T follicular helper cell (primary cell): ENCODE measurements around the gene KCNH4.
"Not testable (repeated sequence)": the region's sequence is repeated elsewhere in the genome, so short reads cannot be mapped to it uniquely, and the experiment has no call there.

Experiments used
- DNase-seq: peaks from one replicate; pipeline ENCODE4 v3.0.0-alpha.2; 2020; ENCODE audit warnings: low read depth
- total RNA-seq, 2 experiments: gene quantifications; one replicate each; lab custom pipeline; 2026; lab: John Stamatoyannopoulos, UW

KCNH4 gene
- total RNA-seq: 0.48 to 3.3 reads per million in 2 experiments

DNA sequence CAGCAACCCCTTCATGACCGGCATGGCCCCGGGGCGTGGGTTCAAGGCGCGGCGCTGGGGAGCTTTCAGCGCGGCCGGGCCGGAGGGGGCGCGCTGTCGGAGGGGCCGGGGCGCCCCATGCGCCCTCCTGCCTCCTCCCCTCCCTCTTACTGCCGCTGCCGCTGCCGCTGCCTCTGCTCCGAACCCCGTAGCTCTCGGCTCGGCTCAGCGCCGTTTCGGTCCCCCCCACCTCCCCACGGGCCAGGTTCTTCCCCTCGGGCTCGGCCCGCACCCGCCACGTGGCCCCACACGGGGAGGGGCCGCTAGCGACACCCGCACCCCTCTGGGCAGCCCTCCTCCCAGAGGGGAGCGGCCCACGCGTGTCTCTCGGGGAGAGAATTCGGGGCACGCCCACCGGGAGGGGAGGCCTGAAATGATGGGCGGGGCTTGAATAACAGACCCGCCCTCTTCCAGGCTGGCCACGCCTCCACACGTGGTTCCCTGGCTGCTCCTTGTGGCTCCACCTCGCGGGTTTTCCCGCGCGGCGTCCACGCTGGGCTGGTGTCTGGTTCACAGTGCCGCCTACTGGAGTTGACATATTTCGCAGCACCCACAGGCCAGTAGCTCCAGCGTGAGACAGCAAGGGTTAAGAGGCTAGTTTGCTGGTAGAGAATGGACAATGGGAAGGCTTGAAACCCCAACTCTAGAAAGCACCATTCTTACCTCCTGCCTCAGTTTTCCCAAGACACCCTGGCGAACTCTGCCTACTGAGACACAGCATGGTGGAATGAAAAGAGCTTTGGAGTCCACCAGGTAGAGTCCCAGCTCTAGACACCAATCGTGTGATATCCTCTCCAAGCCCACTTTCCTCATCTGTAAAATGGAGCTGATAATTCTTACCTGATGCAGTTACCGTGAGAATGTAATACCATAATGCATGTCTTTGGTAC lies at the start of gene KCNH4:
Gene KCNH4, minus strand, starts transcription at position 221 of the 929 bp plus-strand sequence. Its CDS starts 197 bp downstream, at position 24.
- DNase-seq: peak; percentile 79

DNA sequence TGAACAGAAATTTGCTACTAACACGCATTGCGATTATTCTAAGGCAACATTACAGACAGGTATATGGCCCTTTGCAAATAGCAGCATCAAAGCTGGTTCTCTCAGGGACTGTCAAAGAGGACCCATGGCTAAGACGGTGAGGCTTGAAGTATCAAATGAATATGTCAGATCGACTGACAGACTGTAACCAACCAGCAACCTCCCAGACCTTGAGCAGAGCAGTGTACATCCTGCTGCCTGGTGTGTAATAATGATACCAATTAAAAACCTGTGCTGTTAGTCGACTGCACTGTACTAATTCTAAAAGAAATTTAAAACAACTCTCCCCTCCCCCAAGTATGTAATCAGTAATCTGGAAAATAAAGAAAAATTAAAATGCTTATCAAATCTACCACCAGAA lies 49.3 kb upstream of the KCNH4 start:
- no peak for DNase-seq

DNA sequence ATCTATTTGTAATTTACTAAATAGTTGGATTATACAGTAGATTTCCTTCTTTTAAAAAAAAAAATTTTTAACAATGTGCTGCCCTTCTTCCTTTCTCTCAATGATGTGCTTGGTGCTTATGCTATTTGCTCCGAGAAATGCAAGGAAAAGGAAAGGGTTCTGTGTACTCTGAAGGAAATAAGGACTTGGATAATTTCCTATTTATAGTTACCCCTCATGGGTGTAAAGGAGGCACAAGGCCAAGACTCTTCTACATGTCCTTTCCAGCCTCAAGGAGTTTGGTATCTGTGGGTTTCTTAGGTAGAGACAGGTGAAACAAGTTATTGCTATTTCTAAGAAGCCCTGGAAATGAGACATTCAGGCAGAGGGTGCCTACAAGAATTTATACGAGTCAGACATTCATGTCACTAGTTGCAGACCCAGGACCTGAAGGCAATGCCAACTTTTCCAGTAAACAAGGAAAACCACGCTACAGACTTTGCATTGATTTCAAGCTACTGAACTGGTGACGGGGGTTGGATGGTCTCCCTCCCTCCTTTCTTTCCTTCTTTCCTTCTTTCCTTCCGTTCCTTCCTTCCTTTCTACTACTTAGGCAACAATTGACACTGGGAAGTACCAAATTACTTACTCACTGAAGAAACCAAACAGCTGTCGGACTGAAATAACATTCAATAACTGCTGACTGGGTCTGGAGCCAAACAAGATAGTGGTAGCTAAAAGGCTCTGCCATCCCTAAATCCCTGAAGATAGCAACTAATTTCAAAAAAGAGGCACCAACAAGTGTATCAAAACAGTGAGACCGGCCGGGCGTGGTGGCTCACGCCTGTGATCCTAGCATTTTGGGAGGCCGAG lies 47.1 kb upstream of the KCNH4 start:
- no peak for DNase-seq

DNA sequence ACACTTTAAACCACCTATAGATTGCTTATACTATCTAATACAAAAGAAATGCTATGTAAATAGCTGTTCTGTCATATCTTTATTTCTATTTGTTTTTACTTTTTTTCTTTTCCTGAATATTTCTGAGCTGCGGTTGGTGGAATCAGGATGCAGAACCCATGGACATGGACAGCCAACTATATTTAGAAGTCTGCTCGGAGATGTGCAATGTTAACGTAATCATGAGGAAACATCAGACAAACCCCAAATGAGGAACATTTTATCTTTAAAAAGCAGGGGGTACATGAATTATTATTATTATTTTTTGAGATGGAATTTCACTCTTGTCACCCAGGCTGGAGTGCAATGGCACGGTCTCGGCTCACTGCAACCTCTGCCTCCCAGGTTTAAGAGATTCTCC lies 44.7 kb upstream of the KCNH4 start:
- no peak for DNase-seq

DNA sequence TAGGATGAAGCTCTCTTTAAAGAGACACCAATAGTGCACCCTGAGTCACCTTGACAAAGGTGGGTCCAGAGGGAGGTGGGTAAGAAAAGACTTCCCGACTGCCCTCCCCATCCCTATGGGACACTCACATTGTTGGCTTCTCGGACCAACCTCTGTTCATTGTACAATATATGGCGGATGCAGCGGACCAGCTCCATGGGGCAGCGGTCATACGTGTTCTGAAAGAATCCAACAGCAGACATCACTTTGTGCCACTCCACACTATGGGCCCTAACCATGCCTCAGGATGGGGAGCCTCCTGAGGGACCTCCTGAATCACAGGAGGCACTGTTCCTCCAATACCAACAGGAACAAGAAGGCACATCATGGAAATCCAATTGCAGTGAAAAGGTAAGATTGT lies 43.7 kb upstream of the KCNH4 start:
- DNase-seq: no peak

DNA sequence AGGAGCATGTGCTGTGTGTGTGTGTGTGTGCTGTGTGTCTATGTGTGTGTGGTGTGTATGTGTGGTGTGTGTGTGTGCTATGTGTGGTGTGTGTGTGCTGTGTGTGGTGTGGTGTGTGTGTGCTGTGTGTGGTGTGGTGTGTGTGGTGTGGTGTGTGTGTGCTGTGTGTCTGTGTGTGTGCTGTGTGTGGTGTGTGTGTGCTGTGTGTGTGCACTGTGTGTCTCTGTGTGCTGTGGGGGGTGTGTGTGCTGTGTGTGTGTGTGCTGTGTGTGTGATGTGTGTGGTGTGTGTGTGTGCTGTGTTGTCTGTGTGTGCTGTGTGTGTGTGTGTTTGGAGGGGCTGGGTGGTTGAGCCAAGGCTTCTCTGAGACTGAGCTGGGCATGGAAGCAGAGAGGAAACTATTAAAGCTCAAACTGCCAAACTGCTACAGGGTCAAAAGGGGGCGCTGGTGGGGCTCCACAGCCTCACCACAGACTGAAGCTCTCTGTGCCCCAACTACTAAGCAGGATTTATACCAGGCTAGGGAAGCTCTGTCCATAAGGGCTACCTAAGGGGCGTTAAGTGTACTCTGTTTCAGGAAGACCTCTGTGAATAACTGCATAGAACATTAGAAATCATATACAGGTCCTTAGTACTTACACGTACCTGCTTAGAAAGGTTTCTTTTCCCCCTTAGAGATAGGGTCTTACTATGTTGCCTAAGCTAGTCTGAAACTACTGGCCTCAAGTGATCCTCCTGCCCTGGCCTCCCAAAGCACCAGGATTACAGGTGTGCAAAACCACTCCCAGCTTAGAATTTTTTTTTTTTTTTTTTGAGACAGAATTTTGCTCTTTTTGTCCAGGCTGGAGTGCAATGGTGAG lies 41.2 kb upstream of the KCNH4 start:
- DNase-seq: peak; percentile 42

DNA sequence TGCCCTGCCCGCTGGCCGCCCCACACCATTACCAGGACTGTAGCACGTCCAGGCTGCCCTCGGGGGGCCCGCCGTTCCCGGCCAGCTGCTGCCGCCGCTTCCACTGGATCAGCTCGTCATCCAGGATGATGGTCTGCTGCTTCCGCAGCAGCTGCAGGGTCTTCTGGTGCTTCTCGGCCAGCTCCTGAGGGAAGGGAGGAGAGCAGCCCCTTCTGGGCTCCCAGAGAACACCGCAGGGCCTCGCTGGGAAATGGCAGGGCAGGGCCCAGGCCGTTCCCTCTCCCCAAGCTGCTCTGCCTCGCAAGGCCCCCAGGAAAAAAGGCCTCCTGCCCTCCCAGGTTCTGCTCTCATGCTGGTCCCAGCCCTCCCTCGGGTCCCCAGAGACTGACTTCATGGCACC lies 38.3 kb upstream of the KCNH4 start:
- not testable (repeated sequence) for DNase-seq

DNA sequence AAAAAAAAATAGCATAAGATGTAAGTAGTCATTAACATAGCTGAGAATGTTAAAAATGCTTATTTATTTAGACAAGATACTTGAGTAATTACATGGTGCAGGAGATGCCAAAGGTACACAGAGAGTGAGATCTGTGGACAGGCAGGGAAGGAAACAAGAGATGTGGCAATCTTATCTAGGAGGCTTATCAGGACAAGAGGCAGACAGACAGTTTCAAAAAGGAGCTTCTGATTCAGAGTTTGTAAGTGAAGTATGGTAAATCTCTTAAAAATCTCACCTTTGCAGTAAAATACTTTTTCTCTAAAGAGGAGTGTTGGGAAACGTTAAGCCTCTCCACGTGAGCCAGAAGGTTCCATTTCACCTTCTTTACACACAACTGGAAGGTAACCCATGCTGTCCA lies 33.2 kb upstream of the KCNH4 start:
- DNase-seq: no peak

DNA sequence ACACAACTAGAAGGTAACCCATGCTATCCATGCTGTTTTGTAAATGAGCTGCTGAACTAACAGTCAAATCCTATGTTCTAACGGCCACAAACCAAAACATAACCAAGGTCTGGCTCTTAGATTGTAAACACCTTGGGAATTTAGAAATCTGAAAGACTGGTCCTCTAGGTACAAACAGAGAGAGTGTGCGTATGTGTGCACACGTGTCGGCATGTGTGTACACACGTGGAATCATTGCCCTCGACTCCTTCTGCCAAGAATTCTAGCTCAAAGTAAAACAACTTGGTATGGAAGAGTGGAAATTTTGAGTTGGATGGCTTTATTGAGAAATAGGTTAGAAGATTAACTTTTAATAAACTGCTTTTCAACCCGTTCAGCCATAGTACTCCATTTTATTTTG lies 31.4 kb upstream of the KCNH4 start:
- no peak for DNase-seq

DNA sequence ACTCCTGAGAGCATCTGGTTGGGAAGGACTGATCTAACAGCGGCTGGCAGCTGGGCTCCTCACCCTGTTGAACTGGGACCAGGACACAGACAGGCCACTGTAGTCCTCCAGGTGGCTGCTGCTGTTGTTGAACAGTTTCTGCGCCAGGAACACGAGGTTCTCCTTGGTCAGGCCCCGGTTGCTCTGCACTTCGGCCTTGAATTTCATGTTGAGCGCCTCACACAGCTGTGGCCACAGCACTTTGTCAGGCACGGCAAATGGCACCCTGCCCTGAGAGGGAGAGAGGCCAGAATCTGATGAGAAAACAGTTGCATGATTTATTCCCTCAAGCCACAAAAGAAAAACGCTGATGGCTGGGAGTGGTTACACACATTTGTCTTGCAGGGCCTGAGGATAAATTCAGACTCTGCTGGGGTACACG lies 31.0 kb upstream of the KCNH4 start:
- not testable (repeated sequence) for DNase-seq

DNA sequence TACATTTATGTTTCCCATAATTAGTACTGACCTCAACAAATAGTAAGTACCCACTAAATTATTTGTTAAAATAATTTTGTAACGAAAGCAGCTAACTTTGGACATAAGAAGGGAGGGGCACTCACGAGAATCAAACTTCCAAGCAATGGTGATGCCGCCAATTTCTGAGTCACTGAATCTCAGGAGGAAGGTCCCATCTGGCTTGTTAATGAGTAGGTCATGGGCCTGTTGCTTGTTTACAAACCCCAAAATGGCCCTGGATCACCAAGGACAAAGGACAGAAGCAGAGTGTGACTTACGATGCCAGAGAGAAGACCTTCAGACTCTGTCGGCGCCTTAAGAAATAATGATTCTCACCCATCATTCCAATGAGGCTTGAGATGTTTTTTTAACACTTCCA lies 29.1 kb upstream of the KCNH4 start:
- no peak for DNase-seq

DNA sequence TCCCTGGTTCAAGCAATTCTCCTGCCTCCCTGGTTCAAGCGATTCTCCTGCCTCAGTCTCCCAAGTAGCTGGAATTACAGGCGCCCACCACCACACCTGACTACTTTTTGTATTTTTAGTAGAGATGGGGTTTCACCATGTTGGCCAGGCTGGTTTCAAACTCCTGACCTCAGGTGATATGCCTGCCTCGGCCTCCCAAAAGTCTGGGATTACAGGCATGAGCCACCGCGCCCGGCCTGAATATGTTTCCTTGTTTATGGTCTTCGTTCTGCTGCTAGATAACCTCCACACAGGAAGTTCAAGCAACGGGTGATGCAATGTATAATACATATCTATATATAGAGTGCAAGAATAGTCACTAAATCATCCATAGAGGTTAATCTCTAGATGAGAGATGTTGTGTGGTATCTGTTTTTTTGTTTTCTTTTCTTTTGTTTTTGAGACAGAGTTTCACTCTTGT lies 25.2 kb upstream of the KCNH4 start:
- DNase-seq: not testable (repeated sequence)

DNA sequence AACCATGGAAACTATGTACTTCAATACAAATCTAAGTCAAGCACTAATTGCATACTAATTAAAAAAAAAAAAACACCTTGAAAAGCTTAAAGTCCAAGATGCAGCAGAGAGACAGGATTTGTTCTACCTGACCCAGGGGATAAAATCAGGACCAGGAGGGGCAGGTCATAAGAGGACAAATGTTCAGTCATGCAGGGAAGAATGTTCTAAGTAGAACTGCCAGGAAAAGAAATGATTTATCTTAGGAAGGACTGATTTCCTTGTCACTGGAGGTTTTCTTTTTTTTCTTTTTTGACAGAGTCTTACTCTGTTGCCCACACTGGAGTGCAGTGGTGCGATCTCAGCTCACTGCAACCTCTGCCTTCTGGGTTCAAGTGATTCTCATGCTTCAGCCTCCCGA lies 22.4 kb upstream of the KCNH4 start:
- no peak for DNase-seq

DNA sequence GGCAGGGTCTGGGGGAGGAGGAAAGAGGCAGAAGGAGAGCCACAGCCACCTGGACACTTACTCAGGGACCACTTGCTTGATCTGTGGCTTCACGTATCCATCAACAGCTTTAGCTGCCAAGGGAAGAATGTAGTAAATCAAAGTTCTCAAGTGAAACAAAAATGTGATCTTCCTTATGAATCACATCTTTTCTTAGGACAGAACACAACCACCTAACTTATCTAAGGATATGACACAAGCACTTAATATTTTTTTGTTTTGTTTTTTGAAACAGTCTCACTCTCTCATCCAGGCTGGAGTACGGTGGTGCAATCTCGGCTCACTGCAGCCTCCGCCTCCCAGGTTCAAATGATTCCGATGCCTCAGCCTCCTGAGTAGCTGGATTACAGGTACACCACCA lies 21.8 kb upstream of the KCNH4 start:
- no peak for DNase-seq

DNA sequence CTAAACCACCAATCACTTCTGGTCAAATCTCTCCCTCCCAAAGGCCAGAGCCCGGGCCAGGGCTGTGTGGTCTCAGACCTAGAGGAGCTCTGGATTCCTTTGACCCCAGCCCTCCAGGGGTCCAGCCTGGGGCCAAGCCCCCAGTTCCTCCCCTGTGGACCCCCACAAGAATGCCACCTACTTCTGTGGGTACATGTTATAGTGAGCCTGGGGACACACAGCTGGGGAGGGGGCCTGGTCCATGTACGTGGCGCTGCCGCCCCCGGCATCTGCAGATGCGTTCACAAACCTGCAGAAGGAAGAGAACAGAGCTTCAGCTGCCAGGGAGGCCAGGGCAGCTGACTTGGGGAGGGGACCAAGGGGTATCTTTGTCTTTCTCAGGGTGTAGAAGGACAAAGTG lies 21.2 kb upstream of the KCNH4 start:
- no peak for DNase-seq

DNA sequence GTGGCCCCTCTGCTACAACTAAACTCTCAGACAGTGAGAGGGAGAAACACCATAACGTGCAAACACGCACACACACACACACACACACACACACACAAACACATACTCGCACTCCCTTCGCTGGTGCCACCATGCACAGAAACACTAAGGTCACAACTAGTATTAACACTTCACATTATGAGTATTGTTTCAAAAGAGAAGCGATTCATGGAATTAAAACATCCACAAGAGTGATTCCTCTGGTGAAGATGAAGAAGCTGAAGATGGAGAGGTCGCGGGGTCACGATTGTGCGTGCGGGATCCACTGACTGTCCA lies 20.5 kb upstream of the KCNH4 start:
- DNase-seq: no peak

DNA sequence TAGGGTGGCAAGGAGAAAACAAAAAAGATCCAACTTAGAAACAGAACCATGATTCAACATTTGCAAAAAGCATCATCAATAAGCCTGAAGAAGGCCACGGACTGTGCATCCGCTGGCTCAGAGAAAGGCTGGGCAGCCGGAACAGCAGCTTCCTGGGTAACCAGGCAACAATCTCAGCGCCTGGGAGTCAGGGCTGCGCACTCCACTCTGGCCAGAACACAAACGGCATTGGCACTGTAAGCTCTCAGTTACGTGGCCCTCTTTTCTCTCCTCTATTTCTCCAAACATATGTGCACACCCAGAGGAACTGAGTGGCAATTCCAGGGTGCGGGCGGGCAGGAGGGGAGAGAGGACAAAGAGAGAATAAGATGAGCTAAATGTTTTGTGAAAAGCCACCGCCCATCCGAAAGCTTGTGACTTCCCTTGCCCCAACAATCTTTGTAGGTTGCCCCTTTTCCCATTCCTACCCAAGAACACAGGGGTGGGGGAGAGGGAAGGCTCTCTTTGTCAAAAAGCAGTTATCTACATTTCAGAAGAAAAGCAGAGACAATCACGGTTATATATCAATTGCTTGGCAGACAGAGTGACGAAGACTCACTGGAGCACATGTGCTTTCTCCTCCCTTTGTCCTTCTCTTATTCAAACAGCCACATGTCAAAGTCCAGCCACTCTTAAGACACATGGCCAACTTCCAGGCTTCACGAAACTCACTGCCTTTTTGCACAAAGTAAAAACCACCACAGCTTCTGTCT lies 19.9 kb upstream of the KCNH4 start:
- DNase-seq: no peak

DNA sequence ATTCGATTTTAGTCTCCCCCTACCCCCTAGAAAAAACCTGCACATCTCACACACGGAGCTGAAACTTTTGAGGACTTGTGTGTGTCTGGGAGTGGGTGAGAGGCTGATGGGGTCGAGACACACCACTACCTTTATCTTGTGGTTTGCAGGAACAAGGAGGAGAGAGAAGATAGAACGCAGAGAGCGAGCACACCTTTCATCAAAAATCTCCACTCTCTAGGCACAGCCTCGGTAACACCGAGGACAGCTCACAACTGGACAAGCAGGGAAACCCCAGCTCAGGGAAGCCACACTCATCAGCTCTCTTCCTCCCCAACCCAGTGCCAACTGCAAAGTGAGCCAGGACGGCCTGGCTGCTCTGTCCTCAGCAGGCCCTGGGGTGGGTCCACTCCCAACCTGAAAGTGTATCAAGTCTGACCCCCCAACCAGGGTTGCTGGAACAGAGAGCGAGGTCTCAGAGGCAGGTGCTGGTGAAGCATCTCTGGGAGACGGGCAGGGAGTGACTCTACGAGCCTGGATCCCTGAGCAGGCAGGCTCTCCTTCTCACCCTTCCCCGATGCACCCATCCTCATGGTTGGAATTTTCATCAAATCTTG lies 18.6 kb upstream of the KCNH4 start:
- DNase-seq: no peak

DNA sequence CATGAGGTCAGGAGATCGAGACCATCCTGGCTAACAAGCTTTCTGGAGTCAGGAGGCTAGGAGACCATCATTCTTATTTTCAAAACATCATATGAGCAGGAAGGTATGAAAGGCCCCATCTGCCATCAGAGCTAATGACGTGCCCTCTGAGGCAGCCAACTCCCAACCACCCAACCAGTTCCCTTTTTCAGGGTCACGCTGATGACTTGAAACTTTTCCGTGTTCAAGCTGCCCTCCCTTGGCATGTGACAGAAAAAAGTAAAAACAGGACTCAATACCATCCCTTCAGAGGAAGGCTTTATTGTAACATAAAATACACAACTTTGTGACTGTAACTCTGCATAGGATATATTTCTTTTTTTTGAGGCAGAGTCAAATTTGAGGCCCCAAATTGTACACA lies 18.0 kb upstream of the KCNH4 start:
- no peak for DNase-seq

DNA sequence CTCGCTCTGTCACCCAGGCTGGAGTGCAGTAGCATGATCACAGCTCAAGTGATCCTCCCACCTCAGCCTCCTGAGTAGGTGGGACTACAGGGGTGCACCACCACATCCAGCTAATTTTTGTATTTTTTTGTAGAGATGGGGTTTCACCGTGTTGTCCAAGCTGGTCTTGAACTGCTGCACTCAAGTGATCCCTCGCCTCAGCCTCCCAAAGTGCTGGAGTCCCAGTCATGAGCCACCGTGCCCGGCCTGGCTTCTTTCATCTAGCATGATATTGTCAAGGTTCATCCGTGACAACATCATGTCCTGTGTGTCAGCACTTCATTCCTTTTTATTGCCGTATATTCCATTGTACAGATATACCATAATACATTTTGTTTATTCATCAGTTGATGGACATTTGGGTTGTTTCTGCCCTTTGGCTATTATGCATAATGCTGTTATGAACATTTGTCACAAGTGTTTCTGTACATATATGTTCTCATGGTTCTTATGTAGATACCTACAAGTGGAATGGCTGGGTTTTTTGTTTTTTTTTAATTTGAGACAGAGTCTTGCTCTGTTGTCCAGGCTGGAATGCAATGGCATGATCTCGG lies 16.7 kb upstream of the KCNH4 start:
- no peak for DNase-seq
